Neural crest cell (in vitro differentiated cells): ENCODE measurements around the gene DACT1. TPM values are rescaled to one million over a fixed set of nuclear protein-coding genes. Genes with fewer than 3 reads are reported as not detected.

ENCODE experiments used
- DNase-seq: peaks from one replicate; pipeline ENCODE4 v3.0.0; 2021; ENCODE audit warnings: low read depth, mixed read lengths, low spot score
- H3K27ac Mint-ChIP-seq: one replicate; pipeline ENCODE4 v1.8.0; 2021; ENCODE audit warnings: mild to moderate bottlenecking, mixed read lengths; ENCODE audit not compliant: unreplicated experiment
- H3K27me3 Mint-ChIP-seq: 2 replicates; pipeline ENCODE4 v1.8.0; 2021; ENCODE audit warnings: low read depth, mild to moderate bottlenecking, mixed read lengths
- H3K36me3 Mint-ChIP-seq: 2 replicates; pipeline ENCODE4 v1.8.0; 2021; ENCODE audit warnings: low read depth, mild to moderate bottlenecking, mixed read lengths
- H3K4me1 Mint-ChIP-seq: 2 replicates; pipeline ENCODE4 v1.8.0; 2021; ENCODE audit warnings: mixed read lengths
- H3K4me3 Mint-ChIP-seq: one replicate; pipeline ENCODE4 v1.8.0; 2021; ENCODE audit warnings: mild to moderate bottlenecking, mixed read lengths
- H3K9me3 Mint-ChIP-seq: 2 replicates; pipeline ENCODE4 v1.8.0; 2021; ENCODE audit warnings: mixed read lengths
- total RNA-seq: library from RNA; stranded (reverse); gene quantifications from 2 replicates; pipeline ENCODE4 v1.2.1, GENCODE V29; 2021
- TF ChIP-seq, protein P1 (sequence below): fragments of 200-600 bp; sonication (generic); conservative IDR thresholded peaks from 2 replicates; pipeline ENCODE4 v1.5.0; 2021; ENCODE audit warnings: antibody characterized with exemption, mild to moderate bottlenecking

DACT1 gene
- total RNA-seq, 1 donor from 2014 or later: 5.2 TPM

DNA sequence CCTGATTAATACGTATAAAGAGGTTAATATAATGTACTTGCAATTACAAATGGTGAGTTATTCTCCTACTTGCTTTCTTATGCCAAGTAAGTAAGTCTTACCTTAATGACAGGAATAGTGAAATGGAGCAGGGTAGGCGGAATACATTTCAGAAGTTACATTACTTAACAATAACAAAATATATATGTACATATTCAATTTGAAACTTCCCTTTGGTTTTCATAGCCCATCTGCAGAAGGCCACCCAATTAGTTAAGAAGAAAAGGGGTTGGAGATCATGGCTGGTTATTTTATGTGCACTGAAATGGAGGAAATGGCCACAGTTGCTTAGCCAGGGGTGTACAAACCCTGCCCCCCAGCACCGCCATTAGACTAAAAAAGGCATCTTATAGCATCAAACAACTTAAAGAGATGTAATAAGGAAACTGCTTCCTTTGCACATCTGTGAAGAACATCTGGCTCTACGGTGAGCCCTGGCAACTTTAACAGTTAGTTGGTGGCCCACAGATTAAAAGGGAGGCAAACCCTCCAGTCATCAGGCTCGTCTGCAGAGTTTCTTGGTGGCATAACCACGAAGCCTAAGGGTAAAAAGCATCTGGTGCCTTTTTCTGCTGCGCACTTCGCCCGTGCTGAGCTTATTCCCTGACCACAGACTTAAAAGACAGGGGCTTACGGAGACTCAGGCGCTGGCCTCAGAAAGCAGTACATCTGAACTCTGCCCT, 38.8 kb upstream of the DACT1 start:
- Mint-ChIP-seq H3K27ac (no peak overlapping the region), H3K36me3 (no peaks in the 10 kb centered on the region), H3K4me1 (no peaks in the 10 kb centered on the region), H3K27me3 (no peaks in the 10 kb centered on the region), H3K4me3 (no peak overlapping the region), H3K9me3 (no peaks in the 10 kb centered on the region)
- no peak for DNase-seq
- TF ChIP-seq, protein P1, sequence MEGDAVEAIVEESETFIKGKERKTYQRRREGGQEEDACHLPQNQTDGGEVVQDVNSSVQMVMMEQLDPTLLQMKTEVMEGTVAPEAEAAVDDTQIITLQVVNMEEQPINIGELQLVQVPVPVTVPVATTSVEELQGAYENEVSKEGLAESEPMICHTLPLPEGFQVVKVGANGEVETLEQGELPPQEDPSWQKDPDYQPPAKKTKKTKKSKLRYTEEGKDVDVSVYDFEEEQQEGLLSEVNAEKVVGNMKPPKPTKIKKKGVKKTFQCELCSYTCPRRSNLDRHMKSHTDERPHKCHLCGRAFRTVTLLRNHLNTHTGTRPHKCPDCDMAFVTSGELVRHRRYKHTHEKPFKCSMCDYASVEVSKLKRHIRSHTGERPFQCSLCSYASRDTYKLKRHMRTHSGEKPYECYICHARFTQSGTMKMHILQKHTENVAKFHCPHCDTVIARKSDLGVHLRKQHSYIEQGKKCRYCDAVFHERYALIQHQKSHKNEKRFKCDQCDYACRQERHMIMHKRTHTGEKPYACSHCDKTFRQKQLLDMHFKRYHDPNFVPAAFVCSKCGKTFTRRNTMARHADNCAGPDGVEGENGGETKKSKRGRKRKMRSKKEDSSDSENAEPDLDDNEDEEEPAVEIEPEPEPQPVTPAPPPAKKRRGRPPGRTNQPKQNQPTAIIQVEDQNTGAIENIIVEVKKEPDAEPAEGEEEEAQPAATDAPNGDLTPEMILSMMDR: no peak

DNA sequence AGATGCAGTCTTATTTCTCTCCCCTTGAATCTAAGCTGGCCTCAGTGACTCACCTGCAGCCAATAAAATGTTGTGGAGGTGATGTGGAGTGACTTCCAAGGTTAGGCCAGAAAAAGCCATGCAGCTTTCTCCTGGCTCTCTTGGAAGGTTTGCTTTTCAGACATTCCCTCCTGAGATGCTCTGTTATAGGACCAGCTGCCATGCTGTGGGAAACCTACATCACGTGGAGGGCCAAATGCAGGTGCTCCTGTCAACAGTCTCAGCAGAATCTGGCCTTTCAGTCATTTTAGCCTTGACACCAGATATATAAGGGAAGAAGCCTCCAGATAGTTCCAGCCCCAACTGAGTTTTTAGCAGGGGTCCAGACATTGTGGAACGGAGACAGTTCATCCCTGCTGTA, 38.1 kb upstream of the DACT1 start:
- Mint-ChIP-seq H3K4me1 (no peaks in the 10 kb centered on the region), H3K27ac (no peak overlapping the region), H3K36me3 (no peaks in the 10 kb centered on the region), H3K27me3 (no peaks in the 10 kb centered on the region), H3K9me3 (no peaks in the 10 kb centered on the region), H3K4me3 (no peak overlapping the region)
- TF ChIP-seq, protein P1: no peak
- DNase-seq: no peak

DNA sequence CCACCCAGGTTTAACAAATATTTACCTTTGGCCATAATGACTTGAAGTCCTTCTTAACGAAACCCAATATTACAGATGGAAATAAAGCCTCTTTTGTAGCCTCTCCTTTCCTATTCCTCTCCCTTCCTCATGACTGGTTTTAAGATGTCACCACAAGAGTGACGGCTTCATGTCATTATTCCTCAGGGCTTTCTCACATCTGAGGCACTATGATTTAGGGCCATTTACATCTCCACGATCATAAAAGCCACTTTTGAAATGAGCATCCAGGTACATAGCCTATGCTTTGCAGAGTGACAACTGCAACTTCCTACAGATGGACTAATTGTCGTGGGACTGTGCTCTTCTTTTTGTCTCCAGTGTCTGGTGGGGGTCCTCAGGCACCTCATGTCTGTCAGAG, 32.3 kb upstream of the DACT1 start:
- Mint-ChIP-seq H3K4me3 (no peak overlapping the region), H3K9me3 (no peaks in the 10 kb centered on the region), H3K36me3 (no peaks in the 10 kb centered on the region), H3K27ac (no peak overlapping the region), H3K27me3 (no peaks in the 10 kb centered on the region), H3K4me1 (peaks cover 18% of the 10 kb centered on the region)
- no peak for DNase-seq
- TF ChIP-seq, protein P1: no peak

DNA sequence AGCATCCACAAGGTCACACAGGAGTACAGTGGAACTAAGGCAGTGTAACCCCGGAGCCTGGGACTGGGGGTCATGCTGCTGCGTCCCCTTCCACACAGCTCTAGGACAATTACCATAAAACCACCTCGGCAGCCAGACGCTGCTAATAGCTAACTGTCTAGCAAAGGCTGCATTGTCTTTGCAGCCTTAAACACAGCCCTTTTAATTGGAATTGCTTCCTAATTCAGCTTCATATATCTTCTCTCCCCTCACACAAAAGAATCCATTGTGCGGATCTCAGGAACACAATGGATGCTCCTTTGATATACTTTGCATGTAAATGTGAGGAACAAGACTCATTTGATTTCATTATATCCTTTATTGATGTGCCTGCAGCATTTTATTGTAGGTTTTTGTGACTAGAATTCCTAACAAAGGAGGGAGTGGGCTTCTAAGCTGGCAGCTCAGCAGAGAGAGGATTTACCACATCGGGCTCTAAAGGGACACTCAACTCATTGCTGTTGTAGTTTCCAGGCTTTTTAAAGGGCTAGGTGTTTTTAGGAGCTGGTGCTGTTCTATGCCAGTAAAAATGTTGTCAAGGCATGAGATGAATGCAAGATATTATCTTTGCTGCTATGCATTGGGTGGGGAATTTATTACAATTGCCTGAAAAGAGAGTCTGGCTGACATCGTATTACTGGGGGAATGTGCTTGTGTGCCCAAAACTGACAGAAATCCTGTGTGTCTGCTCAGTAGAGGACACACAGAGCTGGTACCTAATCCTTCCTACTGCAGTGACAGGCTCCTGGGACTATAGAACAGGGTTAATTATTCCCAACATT, 30.4 kb upstream of the DACT1 start:
- no peak for DNase-seq
- H3K9me3 Mint-ChIP-seq: no peaks in the 10 kb centered on the region
- H3K4me3 Mint-ChIP-seq: no peak overlapping the region
- no peaks in the 10 kb centered on the region for H3K27me3 Mint-ChIP-seq
- peaks cover 18% of the 10 kb centered on the region for H3K4me1 Mint-ChIP-seq
- TF ChIP-seq, protein P1: no peak
- H3K36me3 Mint-ChIP-seq: no peaks in the 10 kb centered on the region
- H3K27ac Mint-ChIP-seq: no peak overlapping the region

DNA sequence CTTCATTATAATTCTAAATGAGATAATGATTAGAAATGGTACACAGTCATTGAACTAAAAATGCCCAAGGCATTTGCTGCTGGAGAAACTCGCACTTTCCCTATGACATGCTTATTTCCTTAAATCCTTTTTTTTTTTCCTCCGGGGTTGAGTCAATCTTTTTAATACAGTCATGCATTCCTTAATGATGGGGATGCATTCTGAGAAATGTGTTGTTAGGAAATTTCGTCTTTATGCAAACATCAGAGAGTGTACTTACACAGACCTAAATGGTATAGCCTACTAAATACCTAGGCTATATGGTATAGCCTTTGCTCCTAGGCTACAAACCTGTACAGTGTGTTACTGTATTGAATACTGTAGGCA, 29.8 kb upstream of the DACT1 start:
- Mint-ChIP-seq H3K9me3 (no peaks in the 10 kb centered on the region), H3K27ac (no peak overlapping the region), H3K4me3 (no peak overlapping the region), H3K27me3 (no peaks in the 10 kb centered on the region), H3K4me1 (peaks cover 18% of the 10 kb centered on the region), H3K36me3 (no peaks in the 10 kb centered on the region)
- no peak for DNase-seq
- TF ChIP-seq, protein P1: no peak
